Lung microvascular endothelial cell (primary cell): ENCODE results near the gene SORD. TPM values are rescaled to one million over a fixed set of nuclear protein-coding genes. Genes with fewer than 3 reads are reported as not detected.
"Not testable (repeated sequence)": the region's sequence is repeated elsewhere in the genome, so short reads cannot be mapped to it uniquely, and the experiment has no call there.

Experiments
- DNase-seq, 2 donors: peaks; one replicate each; pipeline versions ENCODE4 v3.0.0 to v3.0.0-alpha.2; 2010; ENCODE audit warnings: low read depth in 2 of 2
- total RNA-seq: library from RNA; depleted of rRNA; stranded (reverse); fragments of >200 nt; gene quantifications from 2 replicates; pipeline ENCODE4 v1.2.1, GENCODE V29; 2014

The SORD gene
- total RNA-seq, 1 donor from 2014 or later: 1.4 TPM

GRCh38 chr15:45024649-45025048 lies 1.7 kb downstream of the SORD start:
- not testable (repeated sequence) for DNase-seq

GRCh38 chr15:45025627-45026026 lies 2.6 kb downstream of the SORD start:
- not testable (repeated sequence) for DNase-seq

- DNase-seq: no peak
Observed at GRCh38 chr15:45026651-45027190, 3.7 kb downstream of the SORD start.

GRCh38 chr15:45027220-45027619 lies 4.2 kb downstream of the SORD start:
- no peak for DNase-seq

- no peak for DNase-seq
Observed at GRCh38 chr15:45030743-45031142, 7.7 kb downstream of the SORD start.

- DNase-seq: not testable (repeated sequence)
Observed at GRCh38 chr15:45031522-45032028, 8.6 kb downstream of the SORD start.

GRCh38 chr15:45032501-45032900 lies 9.5 kb downstream of the SORD start:
- not testable (repeated sequence) for DNase-seq

- not testable (repeated sequence) for DNase-seq
Observed at GRCh38 chr15:45034087-45034486, 11.1 kb downstream of the SORD start.

GRCh38 chr15:45034600-45035375 lies 11.8 kb downstream of the SORD start:
- DNase-seq: not testable (repeated sequence)

GRCh38 chr15:45036812-45037781 lies 14.1 kb downstream of the SORD start:
- peak; percentile 72 to 83 for DNase-seq

GRCh38 chr15:45037936-45038335 lies 14.9 kb downstream of the SORD start:
- no peak for DNase-seq

GRCh38 chr15:45040396-45040795 lies 17.4 kb downstream of the SORD start:
- peak in 1 of 2 donors; percentile 78 for DNase-seq

- not testable (repeated sequence) for DNase-seq
Observed at GRCh38 chr15:45041538-45041937, 18.5 kb downstream of the SORD start.

GRCh38 chr15:45042859-45043258 lies 19.9 kb downstream of the SORD start:
- DNase-seq: not testable (repeated sequence)

GRCh38 chr15:45044270-45044669 lies 21.3 kb downstream of the SORD start:
- DNase-seq: not testable (repeated sequence)

GRCh38 chr15:45048449-45048793 lies 25.4 kb downstream of the SORD start:
- DNase-seq: not testable (repeated sequence)

- DNase-seq: no peak
Observed at GRCh38 chr15:45048794-45049631, 26.0 kb downstream of the SORD start.

- no peak for DNase-seq
Observed at GRCh38 chr15:45050587-45050986, 27.6 kb downstream of the SORD start.

GRCh38 chr15:45052676-45053075 lies 29.7 kb downstream of the SORD start:
- not testable (repeated sequence) for DNase-seq

- DNase-seq: not testable (repeated sequence)
Observed at GRCh38 chr15:45058690-45059675, 36.0 kb downstream of the SORD start.
